GM19455 (cell line): ENCODE measurements around the gene DPY19L2.
"Not testable (repeated sequence)": the region's sequence is repeated elsewhere in the genome, so short reads cannot be mapped to it uniquely, and the experiment has no call there.

Source experiments
- ATAC-seq: cut with Tn5 transposase; IDR thresholded peaks from one replicate; pipeline ENCODE4 v1.9.1; 2021; ENCODE audit not compliant: unreplicated experiment

Gene DPY19L2

GRCh38 chr12:63545298-63545916, 122.9 kb downstream of the DPY19L2 start:
- not testable (repeated sequence) for ATAC-seq

DNA sequence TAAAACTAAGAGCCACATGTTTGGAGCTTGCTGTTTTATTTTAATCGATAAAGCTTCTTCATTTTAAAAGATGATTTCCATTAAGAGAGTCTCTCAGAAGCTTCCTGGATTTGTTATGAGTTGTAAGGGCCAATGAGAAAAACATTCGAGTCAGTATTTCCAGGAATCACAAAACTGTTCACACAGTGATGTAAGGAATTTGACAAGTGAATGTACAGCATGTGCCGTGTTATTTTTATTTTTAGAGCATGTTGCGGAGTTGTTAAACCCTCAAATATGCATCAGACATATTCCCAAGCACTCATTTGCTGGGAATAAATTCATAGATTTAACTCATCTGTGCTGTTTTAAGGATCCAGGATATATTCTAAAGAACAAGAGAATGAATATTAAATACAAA, 129.6 kb downstream of the DPY19L2 start:
- not testable (repeated sequence) for ATAC-seq

GRCh38 chr12:63537838-63538237, 130.5 kb downstream of the DPY19L2 start:
- not testable (repeated sequence) for ATAC-seq

DNA sequence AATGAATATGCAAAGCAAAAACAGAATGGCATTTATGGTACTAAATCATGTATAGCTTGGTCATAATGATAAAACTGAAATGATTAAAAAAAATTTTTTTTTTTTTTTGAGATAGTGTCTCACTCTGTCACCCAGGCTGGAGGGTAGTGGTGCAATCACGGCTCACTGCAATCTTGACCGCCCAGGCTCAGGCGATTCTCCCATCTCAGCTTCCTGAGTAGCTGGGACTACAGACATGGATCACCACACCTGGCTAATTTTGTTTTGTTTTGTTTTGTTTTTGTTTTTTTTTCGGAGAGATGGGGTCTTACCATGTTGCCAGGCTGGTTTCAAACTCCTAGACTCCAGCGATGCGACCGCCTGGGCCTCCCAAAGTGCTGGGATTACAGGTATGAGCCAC, 138.7 kb downstream of the DPY19L2 start:
- ATAC-seq = not testable (repeated sequence)

- no peak for ATAC-seq
These were observed 142.5 kb downstream of the DPY19L2 start for GRCh38 chr12:63525831-63526230.

DNA sequence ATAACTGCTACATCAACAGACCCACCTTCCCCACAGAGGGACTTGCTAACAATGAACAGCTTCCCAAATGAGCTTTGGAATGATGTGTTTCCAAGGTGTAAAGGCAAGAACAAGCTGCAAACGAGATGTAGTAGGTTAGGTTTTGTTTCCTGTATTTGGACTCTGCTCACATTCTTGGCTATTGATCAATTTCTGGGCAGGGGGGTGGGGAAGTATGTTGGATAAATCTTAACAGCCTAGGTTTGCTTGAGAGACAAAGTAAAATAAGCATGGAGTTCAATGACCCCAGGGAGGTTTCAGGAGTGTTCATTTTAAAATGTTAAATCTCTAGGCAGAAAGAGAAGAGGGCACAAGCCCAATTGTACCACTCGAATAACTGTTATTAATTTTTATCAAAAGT, 146.6 kb downstream of the DPY19L2 start:
- ATAC-seq = no peak
